ENCODE results near the gene FA2H.

FA2H gene

DNA sequence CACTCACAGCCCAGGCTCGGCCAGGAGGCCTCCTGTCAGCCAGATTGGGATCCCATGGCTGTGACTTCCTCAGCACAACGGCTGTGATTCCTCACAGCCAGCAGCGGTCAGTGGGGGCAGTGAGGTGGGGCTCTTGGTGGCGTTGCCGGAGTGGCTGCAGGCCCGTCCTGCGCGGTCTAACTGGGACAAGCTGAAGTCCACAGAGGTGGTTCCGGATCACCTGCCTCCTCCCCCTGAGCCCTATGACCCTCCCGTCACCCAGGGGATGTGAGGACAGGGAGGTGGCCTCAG is 39.5 kb downstream of the FA2H start:
- no peak for DNase-seq
- TF ChIP-seq CTCF (IDR thresholded peaks at IDR 0.05): no peak
- Mint-ChIP-seq H3K9me3 (no peaks in the 10 kb centered on the region), H3K4me3 (no peak overlapping the region), H3K27ac (peak overlapping the region; percentile 30), H3K27me3 (ENCODE audit: low read depth, poor library complexity) (peaks cover 10% of the 10 kb centered on the region), H3K4me1 (peaks cover 54% of the 10 kb centered on the region), H3K36me3 (ENCODE audit: low read depth) (no peaks in the 10 kb centered on the region)

GRCh38 chr16:74734361-74735161 is 40.1 kb downstream of the FA2H start:
- TF ChIP-seq CTCF (IDR thresholded peaks at IDR 0.05): no peak
- no peak overlapping the region for H3K4me3 Mint-ChIP-seq
- no peak overlapping the region for H3K27ac Mint-ChIP-seq
- no peaks in the 10 kb centered on the region for H3K9me3 Mint-ChIP-seq
- H3K4me1 Mint-ChIP-seq: peaks cover 54% of the 10 kb centered on the region
- no peaks in the 10 kb centered on the region for H3K36me3 Mint-ChIP-seq (ENCODE audit: low read depth)
- peaks cover 10% of the 10 kb centered on the region for H3K27me3 Mint-ChIP-seq (ENCODE audit: low read depth, poor library complexity)
- peak; percentile 52 for DNase-seq

DNA sequence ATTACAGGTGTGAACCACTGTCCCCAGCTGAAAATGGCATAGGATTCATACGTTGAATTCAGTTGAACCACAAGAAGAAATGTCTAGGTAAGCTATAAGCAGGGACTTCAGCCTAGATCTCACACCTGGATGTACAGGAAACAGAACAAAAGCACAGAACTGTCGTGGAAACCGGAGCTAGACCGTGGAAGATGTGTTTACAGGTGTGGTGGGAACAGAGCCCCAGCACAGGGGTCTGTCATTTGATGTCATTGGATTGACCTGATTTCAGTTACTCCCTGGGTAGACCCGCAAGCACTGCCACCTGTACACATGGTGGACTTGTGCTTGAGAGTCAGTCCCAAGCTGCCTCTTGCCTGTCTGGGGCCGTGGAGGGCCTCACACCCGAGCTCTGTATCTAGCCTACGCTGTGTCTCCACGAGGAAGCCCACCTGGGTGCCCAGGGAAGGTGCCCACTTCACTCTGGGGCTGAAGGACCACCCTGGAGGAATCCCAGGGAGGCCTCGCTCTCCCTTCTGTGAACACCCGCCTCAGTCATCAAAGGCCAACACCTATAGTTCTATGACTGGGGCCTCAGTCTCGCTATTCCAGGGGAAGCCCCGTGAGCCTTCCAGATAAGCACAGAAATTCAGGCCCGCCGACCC is 41.8 kb downstream of the FA2H start:
- Mint-ChIP-seq H3K4me1 (peaks cover 38% of the 10 kb centered on the region), H3K36me3 (ENCODE audit: low read depth) (no peaks in the 10 kb centered on the region), H3K4me3 (no peak overlapping the region), H3K27me3 (ENCODE audit: low read depth, poor library complexity) (peaks cover 10% of the 10 kb centered on the region), H3K27ac (no peak overlapping the region), H3K9me3 (no peaks in the 10 kb centered on the region)
- DNase-seq: no peak
- TF ChIP-seq CTCF (IDR thresholded peaks at IDR 0.05): no peak

DNA sequence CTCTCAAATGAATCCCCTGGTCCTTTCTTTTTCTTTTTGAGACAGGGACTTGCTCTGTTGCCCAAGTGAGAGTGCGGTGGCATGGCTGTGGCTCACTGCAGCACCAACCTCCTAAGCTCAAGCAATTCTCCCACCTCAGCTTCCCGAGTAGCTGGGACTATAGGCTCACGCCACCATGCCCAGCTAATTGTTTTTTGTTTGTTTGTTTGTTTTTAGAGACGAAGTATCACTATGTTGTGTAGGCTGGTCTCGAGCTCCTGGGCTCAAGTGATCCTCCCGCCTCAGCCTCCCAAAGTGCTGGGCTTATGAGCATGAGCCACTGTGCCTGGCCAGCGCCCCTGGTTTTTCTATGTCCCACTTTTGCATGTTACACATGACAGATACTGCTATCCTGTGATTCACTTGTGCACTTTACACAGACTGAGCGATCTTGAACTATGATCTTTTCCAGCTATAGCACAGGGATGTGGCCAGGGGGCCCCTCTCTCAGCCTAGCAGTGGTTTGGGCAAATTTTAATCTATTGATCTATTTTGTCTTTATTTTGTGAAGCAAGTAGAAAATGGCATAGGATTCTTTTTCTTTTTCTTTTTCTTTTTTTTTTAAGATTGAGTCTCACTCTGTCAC is 42.7 kb downstream of the FA2H start:
- Mint-ChIP-seq H3K27ac (no peak overlapping the region), H3K4me1 (peaks cover 31% of the 10 kb centered on the region), H3K4me3 (no peak overlapping the region), H3K36me3 (ENCODE audit: low read depth) (no peaks in the 10 kb centered on the region), H3K27me3 (ENCODE audit: low read depth, poor library complexity) (peaks cover 10% of the 10 kb centered on the region), H3K9me3 (peaks cover under 1% of the 10 kb centered on the region)
- DNase-seq: no peak
- TF ChIP-seq CTCF (IDR thresholded peaks at IDR 0.05): no peak

GRCh38 chr16:74729783-74730683 is 44.6 kb downstream of the FA2H start:
- no peak for TF ChIP-seq CTCF (IDR thresholded peaks at IDR 0.05)
- no peaks in the 10 kb centered on the region for H3K36me3 Mint-ChIP-seq (ENCODE audit: low read depth)
- peaks cover 7% of the 10 kb centered on the region for H3K9me3 Mint-ChIP-seq
- H3K27me3 Mint-ChIP-seq (ENCODE audit: low read depth, poor library complexity): peaks cover 8% of the 10 kb centered on the region
- DNase-seq: no peak
- peak overlapping the region; percentile 94 for H3K27ac Mint-ChIP-seq
- no peak overlapping the region for H3K4me3 Mint-ChIP-seq
- peaks cover 26% of the 10 kb centered on the region for H3K4me1 Mint-ChIP-seq

Measured in nephron progenitor cell (in vitro differentiated cells).